Suprapubic skin (tissue), 4 donors: Measurements from ENCODE around the gene KCNMB2. TPM values are rescaled to one million over a fixed set of nuclear protein-coding genes. Genes with fewer than 3 reads are reported as not detected.

Experiments used
- DNase-seq, 2 donors: peaks; one replicate each; pipeline ENCODE4 v3.0.0-alpha.2; 2019; ENCODE audit warnings: low spot score in 2 of 2
- H3K27ac ChIP-seq: fragments of 200-600 bp; sonication (generic); one replicate; pipeline ENCODE4 v1.5.1; 2019
- H3K27me3 ChIP-seq: fragments of 200-600 bp; sonication (generic); one replicate; pipeline ENCODE4 v1.5.1; 2019
- H3K36me3 ChIP-seq: fragments of 200-600 bp; sonication (generic); one replicate; pipeline ENCODE4 v1.5.1; 2019
- H3K4me1 ChIP-seq: fragments of 200-600 bp; sonication (generic); one replicate; pipeline ENCODE4 v1.5.1; 2019
- H3K4me3 ChIP-seq: fragments of 200-600 bp; sonication (generic); one replicate; pipeline ENCODE4 v1.5.1; 2019; ENCODE audit warnings: mild to moderate bottlenecking
- H3K9me3 ChIP-seq: fragments of 200-600 bp; sonication (generic); one replicate; pipeline ENCODE4 v1.5.1; 2019
- CTCF ChIP-seq, 2 donors: fragments of 200-600 bp in 1 of 2; fragments of 450-650 bp in 1 of 2; sonication (generic) in 1 of 2; IDR thresholded peaks; one replicate each; pipeline ENCODE4 v1.5.1; 2016 to 2019; ENCODE audit warnings: antibody characterized with exemption in 2 of 2, mild to moderate bottlenecking in 1 of 2, moderate library complexity in 1 of 2
- EP300 ChIP-seq: sonication (generic); formaldehyde crosslinking; IDR thresholded peaks from one replicate; pipeline ENCODE4 v1.6.1; 2017; ENCODE audit warnings: antibody characterized with exemption
- POLR2A ChIP-seq, 2 donors: fragments of 450-650 bp; IDR thresholded peaks; one replicate each; pipeline ENCODE4 v1.6.1; 2017; ENCODE audit warnings: antibody characterized with exemption in 2 of 2, mild to moderate bottlenecking in 2 of 2, moderate library complexity in 2 of 2
- POLR2AphosphoS5 ChIP-seq, 3 donors: sonication (generic); formaldehyde crosslinking; IDR thresholded peaks; one replicate each; pipeline ENCODE4 v1.6.1; 2017; ENCODE audit warnings: antibody characterized with exemption in 3 of 3
- WGBS: methylation state at CpG from one replicate; pipeline ENCODE4 v1.1.5; 2018; 5-methylcytosine and 5-hydroxymethylcytosine counted together
- total RNA-seq, 4 donors: library from RNA; depleted of rRNA; stranded (reverse); fragments of >200 nt; gene quantifications; one replicate each; pipeline ENCODE4 v1.1.0, GENCODE V29; 2016

Gene KCNMB2
- total RNA-seq, 4 donors from 2014 or later: 0.42 TPM; not detected in 3

GRCh38 chr3:178767581-178767980, 231.3 kb downstream of the KCNMB2 start:
- Histone ChIP-seq H3K4me3 (no peak overlapping the region), H3K4me1 (no peaks in the 10 kb centered on the region), H3K36me3 (no peaks in the 10 kb centered on the region), H3K9me3 (no peaks in the 10 kb centered on the region), H3K27me3 (no peaks in the 10 kb centered on the region), H3K27ac (no peak overlapping the region)
- TF ChIP-seq CTCF (IDR thresholded peaks at IDR 0.05) (no peak), EP300 (no peak), POLR2A (IDR thresholded peaks at IDR 0.05) (no peak), POLR2AphosphoS5 (IDR thresholded peaks at IDR 0.05) (no peak)
- no peak for DNase-seq

GRCh38 chr3:178768072-178768864, 232.0 kb downstream of the KCNMB2 start:
- TF ChIP-seq EP300: no peak
- no peak for TF ChIP-seq POLR2A (IDR thresholded peaks at IDR 0.05)
- no peak for TF ChIP-seq CTCF (IDR thresholded peaks at IDR 0.05)
- no peak for TF ChIP-seq POLR2AphosphoS5 (IDR thresholded peaks at IDR 0.05)
- no peak for DNase-seq
- Histone ChIP-seq H3K4me1 (no peaks in the 10 kb centered on the region), H3K36me3 (no peaks in the 10 kb centered on the region), H3K9me3 (no peaks in the 10 kb centered on the region), H3K27me3 (no peaks in the 10 kb centered on the region), H3K27ac (no peak overlapping the region), H3K4me3 (no peak overlapping the region)
- 90% methylated on average over 5 of the region's 5 CpGs for WGBS

GRCh38 chr3:178771511-178771910, 235.3 kb downstream of the KCNMB2 start:
- H3K4me1 ChIP-seq: no peaks in the 10 kb centered on the region
- H3K27me3 ChIP-seq: no peaks in the 10 kb centered on the region
- H3K9me3 ChIP-seq: no peaks in the 10 kb centered on the region
- no peaks in the 10 kb centered on the region for H3K36me3 ChIP-seq
- H3K4me3 ChIP-seq: no peak overlapping the region
- DNase-seq: no peak
- H3K27ac ChIP-seq: no peak overlapping the region
- 98% methylated on average over 3 of the region's 3 CpGs for WGBS
- no peak for TF ChIP-seq CTCF (IDR thresholded peaks at IDR 0.05)
- TF ChIP-seq EP300: no peak
- TF ChIP-seq POLR2A (IDR thresholded peaks at IDR 0.05): no peak
- no peak for TF ChIP-seq POLR2AphosphoS5 (IDR thresholded peaks at IDR 0.05)

- 79% methylated on average over 4 of the region's 4 CpGs for WGBS
- Histone ChIP-seq H3K4me1 (no peaks in the 10 kb centered on the region), H3K27ac (no peak overlapping the region), H3K4me3 (no peak overlapping the region), H3K36me3 (no peaks in the 10 kb centered on the region), H3K9me3 (no peaks in the 10 kb centered on the region), H3K27me3 (no peaks in the 10 kb centered on the region)
- DNase-seq: no peak
- TF ChIP-seq EP300: no peak
- TF ChIP-seq POLR2A (IDR thresholded peaks at IDR 0.05): no peak
- TF ChIP-seq POLR2AphosphoS5 (IDR thresholded peaks at IDR 0.05): no peak
- TF ChIP-seq CTCF (IDR thresholded peaks at IDR 0.05): no peak
These were observed 236.5 kb downstream of the KCNMB2 start for GRCh38 chr3:178772746-178773145.

GRCh38 chr3:178773358-178773757, 237.1 kb downstream of the KCNMB2 start:
- H3K36me3 ChIP-seq: no peaks in the 10 kb centered on the region
- H3K27me3 ChIP-seq: no peaks in the 10 kb centered on the region
- no peak for DNase-seq
- H3K9me3 ChIP-seq: no peaks in the 10 kb centered on the region
- H3K4me1 ChIP-seq: no peaks in the 10 kb centered on the region
- H3K4me3 ChIP-seq: no peak overlapping the region
- 95% methylated on average over 1 of the region's 1 CpG for WGBS
- no peak overlapping the region for H3K27ac ChIP-seq
- TF ChIP-seq CTCF (IDR thresholded peaks at IDR 0.05) (no peak), POLR2A (IDR thresholded peaks at IDR 0.05) (no peak), POLR2AphosphoS5 (IDR thresholded peaks at IDR 0.05) (no peak), EP300 (no peak)
